Hepatocyte (in vitro differentiated cells): ENCODE measurements around the gene IFNL4. TPM values are rescaled to one million over a fixed set of nuclear protein-coding genes. Genes with fewer than 3 reads are reported as not detected.
"Not testable (repeated sequence)": the region's sequence is repeated elsewhere in the genome, so short reads cannot be mapped to it uniquely, and the experiment has no call there.

Source experiments
- DNase-seq: peaks from one replicate; pipeline ENCODE4 v3.0.0-alpha.2; 2016; ENCODE audit warnings: low spot score
- H2AFZ ChIP-seq: fragments of 200-600 bp; sonication (generic); 2 replicates; pipeline ENCODE4 v1.6.0; 2016; ENCODE audit warnings: antibody characterized with exemption, mild to moderate bottlenecking
- H3K27ac ChIP-seq: fragments of 200-600 bp; sonication (generic); 2 replicates; pipeline ENCODE4 v1.5.1; 2016; ENCODE audit warnings: mild to moderate bottlenecking
- H3K27me3 ChIP-seq: fragments of 200-600 bp; sonication (generic); 2 replicates; pipeline ENCODE4 v1.6.1; 2016
- H3K36me3 ChIP-seq: fragments of 200-600 bp; sonication (generic); replicated peaks from 2 replicates; pipeline ENCODE4 v1.5.1; 2016; ENCODE audit warnings: low read depth; ENCODE audit not compliant: insufficient read depth
- H3K4me1 ChIP-seq: fragments of 200-600 bp; sonication (generic); 2 replicates; pipeline ENCODE4 v1.5.1; 2016; ENCODE audit warnings: mild to moderate bottlenecking, moderate library complexity; ENCODE audit not compliant: insufficient read depth
- H3K4me2 ChIP-seq: fragments of 200-600 bp; sonication (generic); 2 replicates; pipeline ENCODE4 v1.6.0; 2016
- H3K4me3 ChIP-seq: fragments of 200-600 bp; sonication (generic); 2 replicates; pipeline ENCODE4 v1.5.1; 2016; ENCODE audit warnings: mild to moderate bottlenecking
- H3K79me2 ChIP-seq: fragments of 200-600 bp; sonication (generic); 2 replicates; pipeline ENCODE4 v1.6.0; 2017; ENCODE audit warnings: mild to moderate bottlenecking
- H3K9me2 ChIP-seq: fragments of 200-600 bp; sonication (generic); replicated peaks from 2 replicates; pipeline ENCODE4 v1.6.0; 2017; ENCODE audit warnings: mild to moderate bottlenecking; ENCODE audit not compliant: insufficient read depth
- H3K9me3 ChIP-seq: fragments of 200-600 bp; sonication (generic); 2 replicates; pipeline ENCODE4 v1.5.1; 2016; ENCODE audit warnings: low read depth, mild to moderate bottlenecking
- H4K20me1 ChIP-seq: fragments of 200-600 bp; sonication (generic); 2 replicates; pipeline ENCODE4 v1.6.0; 2016; ENCODE audit warnings: mild to moderate bottlenecking; ENCODE audit not compliant: insufficient read depth, poor library complexity, severe bottlenecking
- CTCF ChIP-seq: fragments of 200-600 bp; sonication (generic); IDR thresholded peaks from 2 replicates; pipeline ENCODE4 v1.5.1; 2016; ENCODE audit warnings: antibody characterized with exemption, mild to moderate bottlenecking; ENCODE audit not compliant: poor library complexity
- EZH2 ChIP-seq: fragments of 200-600 bp; sonication (generic); IDR thresholded peaks from 2 replicates; pipeline ENCODE4 v1.6.1; 2016; ENCODE audit warnings: antibody characterized with exemption, mild to moderate bottlenecking, borderline replicate concordance
- EZH2phosphoT487 ChIP-seq: fragments of 200-600 bp; sonication (generic); IDR thresholded peaks from one replicate; pipeline ENCODE4 v1.6.1; 2018; ENCODE audit warnings: antibody characterized with exemption, mild to moderate bottlenecking, low read depth, moderate library complexity; ENCODE audit not compliant: unreplicated experiment, severe bottlenecking
- WGBS: methylation state at CpG from one replicate; pipeline ENCODE4 v1.1.6; 2016; ENCODE audit warnings: low lambda C conversion rate; ENCODE audit errors: missing lambda C conversion rate; 5-methylcytosine and 5-hydroxymethylcytosine counted together
- polyA plus RNA-seq: library from polyadenylated mRNA; unstranded; fragments of >200 nt; fragmentation: Nextera tagmentation; extraction: Ambion mirVana; gene quantifications from 2 replicates; pipeline ENCODE4 v1.2.1, GENCODE V29; 2016
- total RNA-seq: library from RNA; depleted of rRNA; stranded (reverse); fragments of >200 nt; gene quantifications from 2 replicates; pipeline ENCODE4 v1.2.3, GENCODE V29; 2014

Gene IFNL4
- total and polyA plus RNA-seq, 2 experiments from 2014 or later = not detected

- not testable (repeated sequence) for H3K9me2 ChIP-seq, H3K79me2 ChIP-seq, H3K4me1 ChIP-seq, H3K36me3 ChIP-seq, H3K27ac ChIP-seq, H2AFZ ChIP-seq, H3K4me2 ChIP-seq, H3K4me3 ChIP-seq, H3K9me3 ChIP-seq, H4K20me1 ChIP-seq, DNase-seq
- WGBS = 81% methylated on average over 12 of the region's 13 CpGs
- H3K27me3 ChIP-seq = peaks cover 14% of the 10 kb centered on the region
Observed at GRCh38 chr19:39243741-39244140, 4.9 kb downstream of the IFNL4 start.

- 93% methylated on average over 7 of the region's 7 CpGs for WGBS
- Histone ChIP-seq H3K9me2 (no peaks in the 10 kb centered on the region), H3K36me3 (no peaks in the 10 kb centered on the region), H3K9me3 (no peaks in the 10 kb centered on the region), H4K20me1 (no peaks in the 10 kb centered on the region), H3K4me3 (no peak overlapping the region), H3K27ac (no peak overlapping the region), H3K27me3 (no peaks in the 10 kb centered on the region), H3K4me2 (no peak overlapping the region), H3K4me1 (peaks cover 7% of the 10 kb centered on the region), H2AFZ (no peak overlapping the region), H3K79me2 (no peaks in the 10 kb centered on the region)
- DNase-seq = no peak
- TF ChIP-seq CTCF = no peak
- TF ChIP-seq EZH2 = no peak
- no peak for TF ChIP-seq EZH2phosphoT487
Observed at GRCh38 chr19:39240421-39240820, 8.2 kb downstream of the IFNL4 start.

GRCh38 chr19:39238944-39239343 lies 9.7 kb downstream of the IFNL4 start:
- Histone ChIP-seq H3K9me2 (no peaks in the 10 kb centered on the region), H3K27me3 (no peaks in the 10 kb centered on the region), H3K27ac (no peak overlapping the region), H3K4me2 (no peak overlapping the region), H3K9me3 (no peaks in the 10 kb centered on the region), H3K79me2 (no peaks in the 10 kb centered on the region), H4K20me1 (no peaks in the 10 kb centered on the region), H3K4me3 (no peak overlapping the region), H3K4me1 (peaks cover 7% of the 10 kb centered on the region), H3K36me3 (no peaks in the 10 kb centered on the region), H2AFZ (no peak overlapping the region)
- DNase-seq = no peak
- 91% methylated on average over 6 of the region's 6 CpGs for WGBS
- TF ChIP-seq EZH2phosphoT487 (no peak), EZH2 (no peak), CTCF (no peak)

GRCh38 chr19:39238209-39238608 lies 10.4 kb downstream of the IFNL4 start:
- no peak for TF ChIP-seq EZH2phosphoT487
- no peak for TF ChIP-seq EZH2
- no peak for TF ChIP-seq CTCF
- Histone ChIP-seq H3K79me2 (no peaks in the 10 kb centered on the region), H3K4me2 (peak overlapping the region; percentile 49), H4K20me1 (no peaks in the 10 kb centered on the region), H3K27ac (no peak overlapping the region), H3K36me3 (no peaks in the 10 kb centered on the region), H3K4me3 (no peak overlapping the region), H3K9me3 (no peaks in the 10 kb centered on the region), H3K4me1 (peaks cover 7% of the 10 kb centered on the region), H2AFZ (no peak overlapping the region), H3K9me2 (no peaks in the 10 kb centered on the region), H3K27me3 (no peaks in the 10 kb centered on the region)
- DNase-seq = no peak
- 78% methylated on average over 6 of the region's 6 CpGs for WGBS
